Activated effector memory CD4-positive, alpha-beta T cell treated with Interleukin-2 at 50 U/mL for 16 hours (primary cell): ENCODE measurements around the gene MAPK8.

Source experiments
- DNase-seq: peaks from one replicate; pipeline ENCODE4 v3.0.0-alpha.2; 2020

The MAPK8 gene

GRCh38 chr10:48464871-48465736 lies 158.6 kb downstream of the MAPK8 start:
- DNase-seq: no peak

- DNase-seq: no peak
Observed at GRCh38 chr10:48465860-48466521, 159.5 kb downstream of the MAPK8 start.

- no peak for DNase-seq
Observed at GRCh38 chr10:48466611-48467240, 160.2 kb downstream of the MAPK8 start.

- DNase-seq: no peak
Observed at GRCh38 chr10:48467669-48468068, 161.2 kb downstream of the MAPK8 start.

GRCh38 chr10:48468130-48468790 lies 161.8 kb downstream of the MAPK8 start:
- no peak for DNase-seq

- DNase-seq: no peak
Observed at GRCh38 chr10:48468866-48469511, 162.5 kb downstream of the MAPK8 start.

GRCh38 chr10:48469516-48470020 lies 163.1 kb downstream of the MAPK8 start:
- DNase-seq: no peak

GRCh38 chr10:48470115-48470892 lies 163.8 kb downstream of the MAPK8 start:
- no peak for DNase-seq

- DNase-seq: no peak
Observed at GRCh38 chr10:48470893-48471805, 164.7 kb downstream of the MAPK8 start.

- no peak for DNase-seq
Observed at GRCh38 chr10:48472501-48473069, 166.1 kb downstream of the MAPK8 start.

- DNase-seq: no peak
Observed at GRCh38 chr10:48473704-48474103, 167.2 kb downstream of the MAPK8 start.

- DNase-seq: no peak
Observed at GRCh38 chr10:48474765-48475365, 168.4 kb downstream of the MAPK8 start.

GRCh38 chr10:48475943-48476278 lies 169.4 kb downstream of the MAPK8 start:
- no peak for DNase-seq

- DNase-seq: no peak
Observed at GRCh38 chr10:48476279-48476982, 170.0 kb downstream of the MAPK8 start.

- no peak for DNase-seq
Observed at GRCh38 chr10:48477141-48477540, 170.7 kb downstream of the MAPK8 start.

GRCh38 chr10:48477616-48478015 lies 171.1 kb downstream of the MAPK8 start:
- no peak for DNase-seq

- no peak for DNase-seq
Observed at GRCh38 chr10:48478469-48478868, 172.0 kb downstream of the MAPK8 start.

- no peak for DNase-seq
Observed at GRCh38 chr10:48478980-48479811, 172.7 kb downstream of the MAPK8 start.
